Fibroblast of lung (primary cell): Measurements from ENCODE around the gene ARF5.

Experiments used
- CTCF ChIP-seq, 2 donors: IDR thresholded peaks in 1 of 2; conservative IDR thresholded peaks in 1 of 2; 1 replicate in 1 of 2; 2 replicates in 1 of 2; pipeline ENCODE4 v1.5.1; 2011 to 2012; ENCODE audit warnings: low read length in 2 of 2, control low read depth in 1 of 2, inconsistent platforms in 1 of 2, low read depth in 1 of 2, mild to moderate bottlenecking in 1 of 2
- EZH2 ChIP-seq: IDR thresholded peaks from 2 replicates; pipeline ENCODE4 v1.5.1; 2012; ENCODE audit warnings: low read length, control low read depth, mild to moderate bottlenecking; ENCODE audit errors: missing control alignments

GRCh38 chr7:127598318-127598717, 10.1 kb downstream of the ARF5 start:
- TF ChIP-seq CTCF (conservative IDR thresholded peaks at IDR 0.05 in 1 of 2, IDR thresholded peaks at IDR 0.05 in 1 of 2; ENCODE audit: low read depth in 1 of 2, low read length in 2 of 2) (peak in 1 of 2 donors; percentile 26), EZH2 (no peak)
